ENCODE measurements around the gene MDH1B.

- TF ChIP-seq CTCF (IDR thresholded peaks at IDR 0.05) (no peak), POLR2A (IDR thresholded peaks at IDR 0.05) (no peak)
Measured at GRCh38 chr2:206776432-206776831, 11.3 kb upstream of the MDH1B start.

Measured in adrenal gland (tissue), 5 donors.